K562 (cell line): Measurements from ENCODE around the gene H3-3A. TPM values are rescaled to one million over a fixed set of nuclear protein-coding genes. Genes with fewer than 3 reads are reported as not detected.

Experiments
- ATF1 ChIP-seq, 2 experiments: fragments of 450-650 bp in 1 of 2; IDR thresholded peaks; 2 replicates each; pipeline ENCODE4 v1.6.1; 2016; ENCODE audit warnings: missing compliant biosample characterization in 1 of 2, missing genetic modification characterization in 1 of 2
- CREM ChIP-seq: IDR thresholded peaks from 2 replicates; pipeline ENCODE4 v1.6.1; 2014; ENCODE audit warnings: antibody characterized with exemption, low read depth
- ESRRB ChIP-seq: fragments of 250-450 bp; sonication (Bioruptor Pico); IDR thresholded peaks from 2 replicates; pipeline ENCODE4 v1.5.0; 2020; ENCODE audit warnings: mild to moderate bottlenecking, moderate library complexity, borderline replicate concordance
- GTF2B ChIP-seq: IDR thresholded peaks from 2 replicates; pipeline ENCODE4 v1.6.1; 2011; ENCODE audit not compliant: insufficient read length; ENCODE audit errors: extremely low read depth
- GTF2F1 ChIP-seq: IDR thresholded peaks from 2 replicates; pipeline ENCODE4 v1.6.1; 2011; ENCODE audit warnings: low read depth, low read length, improper control_type of control experiment
- HOMEZ ChIP-seq: fragments of 250-450 bp; sonication (Bioruptor Pico); IDR thresholded peaks from 2 replicates; pipeline ENCODE4 v1.4.0; 2020; ENCODE audit warnings: mild to moderate bottlenecking, moderate library complexity
- HOXB6 ChIP-seq: fragments of 250-450 bp; sonication (Bioruptor Pico); IDR thresholded peaks from 2 replicates; pipeline ENCODE4 v1.5.1; 2022; ENCODE audit warnings: mild to moderate bottlenecking, borderline replicate concordance
- ID3 ChIP-seq, 2 experiments: fragments of 250-450 bp in 1 of 2; fragments of 450-650 bp in 1 of 2; sonication (Bioruptor Pico) in 1 of 2; IDR thresholded peaks; 2 replicates each; pipeline versions ENCODE4 v1.6.1 to v1.8.0; 2016 to 2021; ENCODE audit warnings: mild to moderate bottlenecking in 2 of 2, moderate library complexity in 2 of 2, missing compliant biosample characterization in 1 of 2, missing genetic modification characterization in 1 of 2
- KDM1A ChIP-seq, 2 experiments: fragments of 450-650 bp; IDR thresholded peaks; 2 replicates each; pipeline ENCODE4 v1.6.1; 2016; ENCODE audit warnings: mild to moderate bottlenecking in 2 of 2
- L3MBTL2 ChIP-seq: fragments of 450-650 bp; IDR thresholded peaks from 2 replicates; pipeline ENCODE4 v1.6.1; 2016; ENCODE audit warnings: mild to moderate bottlenecking, moderate library complexity
- MAFG ChIP-seq: fragments of 450-650 bp; conservative IDR thresholded peaks from 2 replicates; pipeline ENCODE4 v1.6.1; 2016; ENCODE audit warnings: missing genetic modification characterization, missing compliant biosample characterization
- RAD21 ChIP-seq, 2 experiments: fragments of 250-450 bp in 1 of 2; fragments of 450-650 bp in 1 of 2; sonication (Bioruptor Pico) in 1 of 2; formaldehyde crosslinking in 1 of 2; IDR thresholded peaks in 1 of 2; conservative IDR thresholded peaks in 1 of 2; 2 replicates each; pipeline versions ENCODE4 v1.4.0 to v1.8.0; 2020 to 2022; ENCODE audit warnings: mild to moderate bottlenecking in 2 of 2, moderate library complexity in 1 of 2
- RAD51 ChIP-seq: fragments of 450-650 bp; IDR thresholded peaks from 2 replicates; pipeline ENCODE4 v1.7.1; 2016; ENCODE audit warnings: low read depth, mild to moderate bottlenecking, borderline replicate concordance
- RB1 ChIP-seq: fragments of 450-650 bp; IDR thresholded peaks from 2 replicates; pipeline ENCODE4 v1.6.1; 2017; ENCODE audit warnings: low read depth, mild to moderate bottlenecking
- SMARCC2 ChIP-seq: fragments of 450-650 bp; IDR thresholded peaks from 2 replicates; pipeline ENCODE4 v1.6.1; 2017; ENCODE audit warnings: antibody characterized with exemption, moderate library complexity, mild to moderate bottlenecking, low read depth
- SUPT5H ChIP-seq: fragments of 450-650 bp; IDR thresholded peaks from 2 replicates; pipeline ENCODE4 v1.6.1; 2016
- TEAD2 ChIP-seq: fragments of 450-650 bp; IDR thresholded peaks from 2 replicates; pipeline ENCODE4 v1.6.1; 2016; ENCODE audit warnings: missing genetic modification characterization, control low read depth, missing compliant biosample characterization
- TRIM28 ChIP-seq: fragments of 450-650 bp; IDR thresholded peaks from 2 replicates; pipeline ENCODE4 v1.6.1; 2017
- XRCC5 ChIP-seq: fragments of 200-400 bp; formaldehyde crosslinking; IDR thresholded peaks from 2 replicates; pipeline ENCODE4 v1.6.1; 2017; ENCODE audit warnings: low read depth, mild to moderate bottlenecking, low read length
- ZBTB8A ChIP-seq: fragments of 450-650 bp; IDR thresholded peaks from 2 replicates; pipeline ENCODE4 v1.6.1; 2018; ENCODE audit warnings: mild to moderate bottlenecking, moderate library complexity; ENCODE audit not compliant: partially characterized antibody
- ZKSCAN8 ChIP-seq: fragments of 200-800 bp; sonication (Bioruptor generic); IDR thresholded peaks from 2 replicates; pipeline ENCODE4 v1.6.1; 2016; ENCODE audit warnings: missing genetic modification characterization, missing compliant biosample characterization
- ZNF12 ChIP-seq: sonication (generic); formaldehyde crosslinking; IDR thresholded peaks from 2 replicates; pipeline ENCODE4 v1.4.0; 2020; ENCODE audit warnings: mild to moderate bottlenecking, missing genetic modification reagents
- ZNF212 ChIP-seq: fragments of 450-650 bp; formaldehyde crosslinking; IDR thresholded peaks from 2 replicates; pipeline ENCODE4 v1.4.0; 2020; ENCODE audit warnings: mild to moderate bottlenecking
- ZNF224 ChIP-seq: sonication (generic); formaldehyde crosslinking; IDR thresholded peaks from 2 replicates; pipeline ENCODE4 v1.8.0; 2022; ENCODE audit warnings: mild to moderate bottlenecking, missing genetic modification reagents
- ZNF277 ChIP-seq: fragments of 250-450 bp; sonication (Bioruptor Pico); IDR thresholded peaks from 2 replicates; pipeline ENCODE4 v1.8.0; 2022; ENCODE audit warnings: inconsistent platforms, mild to moderate bottlenecking, moderate library complexity, borderline replicate concordance
- ZNF384 ChIP-seq: IDR thresholded peaks from 2 replicates; pipeline ENCODE4 v1.6.1; 2012; ENCODE audit warnings: low read depth, low read length, improper control_type of control experiment
- polyA plus RNA-seq, 8 experiments: library from polyadenylated mRNA; depleted of rRNA in 4 of 8; stranded (reverse) in 5 of 8; unstranded in 3 of 8; fragments of >200 nt; fragmentation: Nextera tagmentation in 2 of 8; fragmentation: Illumina TruSeq in 1 of 8; extraction: Ambion mirVana in 2 of 8; extraction: Trizol in 1 of 8; gene quantifications; 2 replicates each; pipeline versions ENCODE4 v1.2.1 to v1.2.3, GENCODE V29; 2011 to 2014; ENCODE audit warnings: inconsistent platforms in 1 of 8, missing spikeins in 1 of 8
- total RNA-seq, 7 experiments: library from RNA; depleted of rRNA in 6 of 7; stranded (reverse); fragments of >200 nt in 6 of 7; fragmentation: Illumina TruSeq in 2 of 7; extraction: Trizol in 2 of 7; gene quantifications; 2 replicates each; pipeline versions ENCODE4 v1.2.1 to v1.2.3, GENCODE V29; 2011 to 2021; ENCODE audit warnings: low replicate concordance in 1 of 7

The H3-3A gene
- total and polyA plus RNA-seq, 9 of the 15 experiments (the other 6 are each of a cell fraction or from before 2014, with no cell fraction given) = 426 to 1,083 (median 591) TPM

GRCh38 chr1:226062558-226063223, at the start of gene H3-3A (continued):
- peak; percentile 28 for TF ChIP-seq GTF2B
- TF ChIP-seq ZNF277 = no peak
- peak; percentile 13; the same call in 1 of the 2 replicates for TF ChIP-seq L3MBTL2
- no peak for TF ChIP-seq ESRRB (CRISPR knock-in tag)
- TF ChIP-seq CREM = peak; percentile 60
- TF ChIP-seq ID3 (CRISPR knock-in tag; IDR thresholded peaks at IDR 0.05) = no peak
- TF ChIP-seq ID3 (tag; IDR thresholded peaks at IDR 0.05) = peak; percentile 35; the same call in 1 of the 2 replicates
- TF ChIP-seq TEAD2 = no peak
- TF ChIP-seq ZNF384 = no peak
- TF ChIP-seq ZNF212 = no peak
- TF ChIP-seq ZKSCAN8 (CRISPR knock-in tag) = peak; percentile 56; the same call in 1 of the 2 replicates
- TF ChIP-seq GTF2F1 = peak; percentile 78; the same call in 1 of the 2 replicates
- no peak for TF ChIP-seq ATF1 (CRISPR knock-in tag; IDR thresholded peaks at IDR 0.05)
- peak; percentile 46 for TF ChIP-seq ATF1 (tag; IDR thresholded peaks at IDR 0.05)
- TF ChIP-seq HOMEZ (CRISPR knock-in tag) = 0 out of 2 replicates have a peak, but pooled peaks have one; percentile 59
- no peak for TF ChIP-seq ZBTB8A
- no peak for TF ChIP-seq XRCC5
- TF ChIP-seq SMARCC2 = no peak; the same call in 1 of the 2 replicates
- TF ChIP-seq ZNF12 (CRISPR knock-in tag) = no peak
- TF ChIP-seq KDM1A (IDR thresholded peaks at IDR 0.05) = no peak
- no peak for TF ChIP-seq HOXB6
- peak; percentile 97 for TF ChIP-seq SUPT5H
- peak; percentile 13 to 41; a peak in 1 of 4 replicates for TF ChIP-seq RAD21 (CRISPR knock-in tag; conservative IDR thresholded peaks at IDR 0.05 in 1 of 2, IDR thresholded peaks at IDR 0.05 in 1 of 2)
- no peak for TF ChIP-seq TRIM28
- TF ChIP-seq RB1 = peak; percentile 55; the same call in 1 of the 2 replicates
- TF ChIP-seq ZNF224 (CRISPR knock-in tag) = no peak
- no peak for TF ChIP-seq MAFG
- TF ChIP-seq RAD51 = no peak
